ENCODE measurements around the gene THAP3. TPM values are rescaled to one million over a fixed set of nuclear protein-coding genes. Genes with fewer than 3 reads are reported as not detected.

THAP3 gene
- total and polyA plus RNA-seq, 7 experiments from 2014 or later: 14.1 to 31.8 (median 20.3) TPM

- ATAC-seq: peak; percentile 3
Observed at GRCh38 chr1:6580119-6580592, 44.5 kb upstream of the THAP3 start.

GRCh38 chr1:6580593-6581409 is 43.9 kb upstream of the THAP3 start:
- Mint-ChIP-seq H3K4me3 (peak overlapping the region; percentile 76 to 97 (median 96)), H3K27ac (peak overlapping the region; percentile 88 to 98 (median 95)), H3K27me3 (no peaks in the 10 kb centered on the region), H3K4me1 (peaks cover 34 to 50% (median 40%) of the 10 kb centered on the region in 7 donors), H3K36me3 (peaks cover 0 to 4% (median 0%) of the 10 kb centered on the region in 5 donors), H3K9me3 (peaks cover 0 to 2% (median 0%) of the 10 kb centered on the region in 11 donors)
- Histone ChIP-seq H3K4me3 (ENCODE audit: low read length) (peak overlapping the region; percentile 76), H3K27me3 (ENCODE audit: control insufficient read depth in 2 of 2, insufficient read depth in 2 of 2, low read length in 2 of 2) (no peaks in the 10 kb centered on the region), H3K4me1 (ENCODE audit: control insufficient read depth in 2 of 2, insufficient read depth in 2 of 2, low read length in 2 of 2) (peaks cover 25 to 27% of the 10 kb centered on the region in 2 donors), H3K36me3 (ENCODE audit: control insufficient read depth in 2 of 3, insufficient read depth in 3 of 3, low read length in 3 of 3) (peaks cover 0 to 9% (median 0%) of the 10 kb centered on the region in 3 experiments), H3K9me3 (ENCODE audit: control insufficient read depth in 2 of 3, low read length in 3 of 3) (no peaks in the 10 kb centered on the region), H3K27ac (ENCODE audit: low read depth, low read length) (peak overlapping the region; percentile 91)
- ChIA-PET CTCF (interaction anchor here (0.5 to 1.7 kb wide), 9 partner anchors 8 to 95 kb away, joined by 3 to 7 read pairs (median 3); no protein-coding TSS in a partner anchor), POLR2A (interaction anchor here (0.7 to 6.9 kb wide), 16 partner anchors 8 to 121 kb away, joined by 3 to 153 read pairs (median 4); partner anchors contain the start of genes DNAJC11, KLHL21, NOL9 and TAS1R1)
- ATAC-seq: no peak
- intact Hi-C loops (cut with micrococcal nuclease): loop anchor here in 1 of 2 donors (1.0 kb wide), 1 partner anchor 20 kb away; no protein-coding TSS in a partner anchor
- DNase-seq: no peak

More at GRCh38 chr1:6580119-6580592, 44.5 kb upstream of the THAP3 start:
- H3K27me3 ChIP-seq (ENCODE audit: control insufficient read depth in 2 of 2, insufficient read depth in 2 of 2, low read length in 2 of 2): no peaks in the 10 kb centered on the region
- intact Hi-C loops (cut with micrococcal nuclease): loop anchor here in 1 of 2 donors (1.0 kb wide), 1 partner anchor 21 kb away; no protein-coding TSS in a partner anchor
- ChIA-PET POLR2A (interaction anchor here (0.7 to 6.9 kb wide), 18 partner anchors 9 to 121 kb away, joined by 3 to 153 read pairs (median 4); partner anchors contain the start of genes DNAJC11, KLHL21, NOL9 and TAS1R1), CTCF (interaction anchor here (1.0 to 1.7 kb wide), 5 partner anchors 9 to 36 kb away, joined by 3 to 7 read pairs (median 4); no protein-coding TSS in a partner anchor)
- H3K4me1 ChIP-seq (ENCODE audit: control insufficient read depth in 2 of 2, insufficient read depth in 2 of 2, low read length in 2 of 2): peaks cover 25 to 27% of the 10 kb centered on the region in 2 donors
- H3K36me3 ChIP-seq (ENCODE audit: control insufficient read depth in 2 of 3, insufficient read depth in 3 of 3, low read length in 3 of 3): peaks cover 0 to 9% (median 0%) of the 10 kb centered on the region in 3 experiments
- peak overlapping the region; percentile 76 for H3K4me3 ChIP-seq (ENCODE audit: low read length)
- Mint-ChIP-seq H3K27me3 (no peaks in the 10 kb centered on the region), H3K36me3 (peaks cover 0 to 4% (median 0%) of the 10 kb centered on the region in 5 donors), H3K4me1 (peaks cover 33 to 49% (median 40%) of the 10 kb centered on the region in 7 donors), H3K4me3 (peak overlapping the region; percentile 76 to 97 (median 96)), H3K9me3 (peaks cover 0 to 2% (median 0%) of the 10 kb centered on the region in 11 donors), H3K27ac (peak overlapping the region; percentile 88 to 98 (median 95))
- no peak for DNase-seq
- H3K27ac ChIP-seq (ENCODE audit: low read depth, low read length): peak overlapping the region; percentile 91
- H3K9me3 ChIP-seq (ENCODE audit: control insufficient read depth in 2 of 3, low read length in 3 of 3): no peaks in the 10 kb centered on the region

GRCh38 chr1:6581561-6582305 is 42.9 kb upstream of the THAP3 start:
- Mint-ChIP-seq H3K36me3 (peaks cover 0 to 4% (median 0%) of the 10 kb centered on the region in 5 donors), H3K4me1 (peaks cover 34 to 50% (median 40%) of the 10 kb centered on the region in 7 donors), H3K4me3 (peak overlapping the region; percentile 52 to 97 (median 88)), H3K27ac (peak overlapping the region; percentile 43 to 98 (median 91)), H3K9me3 (peaks cover 0 to 2% (median 0%) of the 10 kb centered on the region in 11 donors), H3K27me3 (no peaks in the 10 kb centered on the region)
- H3K27ac ChIP-seq (ENCODE audit: low read depth, low read length): peak overlapping the region; percentile 38
- DNase-seq (no peak), ATAC-seq (peak; percentile 36)
- intact Hi-C loops (cut with micrococcal nuclease): no loop called here
- no peaks in the 10 kb centered on the region for H3K9me3 ChIP-seq (ENCODE audit: control insufficient read depth in 2 of 3, low read length in 3 of 3)
- H3K4me1 ChIP-seq (ENCODE audit: control insufficient read depth in 2 of 2, insufficient read depth in 2 of 2, low read length in 2 of 2): peaks cover 25 to 27% of the 10 kb centered on the region in 2 donors
- H3K36me3 ChIP-seq (ENCODE audit: control insufficient read depth in 2 of 3, insufficient read depth in 3 of 3, low read length in 3 of 3): peaks cover 0 to 9% (median 0%) of the 10 kb centered on the region in 3 experiments
- POLR2A ChIA-PET: interaction anchor here (0.7 to 6.9 kb wide), 8 partner anchors 20 to 122 kb away, joined by 3 to 153 read pairs (median 5); partner anchors contain the start of genes KLHL21, NOL9 and TAS1R1
- H3K27me3 ChIP-seq (ENCODE audit: control insufficient read depth in 2 of 2, insufficient read depth in 2 of 2, low read length in 2 of 2): no peaks in the 10 kb centered on the region
- H3K4me3 ChIP-seq (ENCODE audit: low read length): no peak overlapping the region
- CTCF ChIA-PET: interaction anchor here (0.6 to 1.3 kb wide), 7 partner anchors 29 to 1262 kb away, joined by 3 to 4 read pairs (median 3); no protein-coding TSS in a partner anchor

- peak overlapping the region; percentile 38 for H3K27ac ChIP-seq (ENCODE audit: low read depth, low read length)
- peaks cover 0 to 2% (median 0%) of the 10 kb centered on the region in 11 donors for H3K9me3 Mint-ChIP-seq
- POLR2A ChIA-PET: interaction anchor here (3.2 to 6.9 kb wide), 2 partner anchors 19 to 28 kb away, joined by 21 to 153 read pairs; partner anchors contain the start of genes KLHL21, NOL9 and TAS1R1
Observed at GRCh38 chr1:6582370-6582769, 42.3 kb upstream of the THAP3 start.

GRCh38 chr1:6584126-6585080 is 40.3 kb upstream of the THAP3 start:
- peaks cover 0 to 2% (median 0%) of the 10 kb centered on the region in 11 donors for H3K9me3 Mint-ChIP-seq
- Histone ChIP-seq H3K9me3 (ENCODE audit: control insufficient read depth in 2 of 3, low read length in 3 of 3) (no peaks in the 10 kb centered on the region), H3K27me3 (ENCODE audit: control insufficient read depth in 2 of 2, insufficient read depth in 2 of 2, low read length in 2 of 2) (no peaks in the 10 kb centered on the region), H3K27ac (ENCODE audit: low read depth, low read length) (no peak overlapping the region), H3K4me1 (ENCODE audit: control insufficient read depth in 2 of 2, insufficient read depth in 2 of 2, low read length in 2 of 2) (peaks cover 23 to 29% of the 10 kb centered on the region in 2 donors), H3K4me3 (ENCODE audit: low read length) (no peak overlapping the region), H3K36me3 (ENCODE audit: control insufficient read depth in 2 of 3, insufficient read depth in 3 of 3, low read length in 3 of 3) (peaks cover 0 to 28% (median 0%) of the 10 kb centered on the region in 3 experiments)
- peaks cover 28 to 57% (median 48%) of the 10 kb centered on the region in 7 donors for H3K4me1 Mint-ChIP-seq
- ChIA-PET POLR2A (interaction anchor here (0.8 to 1.2 kb wide), 2 partner anchors 15 to 16 kb away, joined by 3 read pairs; no protein-coding TSS in a partner anchor), CTCF (no interaction called here)
- ATAC-seq: no peak
- H3K27me3 Mint-ChIP-seq: no peaks in the 10 kb centered on the region
- intact Hi-C loops (cut with micrococcal nuclease): no loop called here
- peak overlapping the region in 1 of 10 donors; percentile 16 for H3K4me3 Mint-ChIP-seq
- DNase-seq: no peak
- peak overlapping the region in 8 of 9 donors; percentile 7 to 82 (median 32) for H3K27ac Mint-ChIP-seq
- H3K36me3 Mint-ChIP-seq: peaks cover 0 to 4% (median 0%) of the 10 kb centered on the region in 5 donors

More at GRCh38 chr1:6582370-6582769, 42.3 kb upstream of the THAP3 start:
- intact Hi-C loops (cut with micrococcal nuclease): no loop called here
- H3K36me3 ChIP-seq (ENCODE audit: control insufficient read depth in 2 of 3, insufficient read depth in 3 of 3, low read length in 3 of 3): peaks cover 0 to 9% (median 0%) of the 10 kb centered on the region in 3 experiments
- Mint-ChIP-seq H3K27me3 (no peaks in the 10 kb centered on the region), H3K36me3 (peaks cover 0 to 4% (median 0%) of the 10 kb centered on the region in 5 donors), H3K4me3 (peak overlapping the region; percentile 52 to 97 (median 72)), H3K27ac (peak overlapping the region in 8 of 9 donors; percentile 26 to 98 (median 74)), H3K4me1 (peaks cover 35 to 56% (median 44%) of the 10 kb centered on the region in 7 donors)
- no peak for ATAC-seq
- CTCF ChIA-PET: interaction anchor here (0.6 to 1.1 kb wide), 2 partner anchors 29 to 30 kb away, joined by 3 to 4 read pairs; no protein-coding TSS in a partner anchor
- H3K4me3 ChIP-seq (ENCODE audit: low read length): no peak overlapping the region
- H3K27me3 ChIP-seq (ENCODE audit: control insufficient read depth in 2 of 2, insufficient read depth in 2 of 2, low read length in 2 of 2): no peaks in the 10 kb centered on the region
- DNase-seq: no peak
- no peaks in the 10 kb centered on the region for H3K9me3 ChIP-seq (ENCODE audit: control insufficient read depth in 2 of 3, low read length in 3 of 3)
- H3K4me1 ChIP-seq (ENCODE audit: control insufficient read depth in 2 of 2, insufficient read depth in 2 of 2, low read length in 2 of 2): peaks cover 27 to 31% of the 10 kb centered on the region in 2 donors

Measured in naive thymus-derived CD4-positive, alpha-beta T cell (primary cell).